K562 (cell line): Measurements from ENCODE around the gene PMM1. TPM values are rescaled to one million over a fixed set of nuclear protein-coding genes. Genes with fewer than 3 reads are reported as not detected.
A peak's percentile ranks its signal among the peaks of the same experiment; 100 is the strongest.

ENCODE experiments used
- CREM ChIP-seq: IDR thresholded peaks from 2 replicates; pipeline ENCODE4 v1.6.1; 2014; ENCODE audit warnings: antibody characterized with exemption, low read depth
- GATAD2B ChIP-seq: fragments of 450-650 bp; IDR thresholded peaks from 2 replicates; pipeline ENCODE4 v1.6.1; 2017; ENCODE audit warnings: mild to moderate bottlenecking, borderline replicate concordance
- LCOR ChIP-seq: sonication (generic); formaldehyde crosslinking; IDR thresholded peaks from 2 replicates; pipeline ENCODE4 v1.8.0; 2022; ENCODE audit warnings: mild to moderate bottlenecking, missing genetic modification reagents
- MAZ ChIP-seq, 2 experiments: fragments of 450-650 bp in 1 of 2; sonication (generic) in 1 of 2; formaldehyde crosslinking; IDR thresholded peaks in 1 of 2; conservative IDR thresholded peaks in 1 of 2; 2 replicates each; pipeline versions ENCODE4 v1.4.0 to v1.5.0; 2020; ENCODE audit warnings: mild to moderate bottlenecking in 1 of 2, missing genetic modification reagents in 1 of 2
- NBN ChIP-seq: fragments of 450-650 bp; IDR thresholded peaks from 2 replicates; pipeline ENCODE4 v1.6.1; 2016; ENCODE audit warnings: low read depth, mild to moderate bottlenecking
- SRSF3 ChIP-seq: fragments of 200-400 bp; formaldehyde crosslinking; IDR thresholded peaks from 2 replicates; pipeline ENCODE4 v1.6.1; 2016; ENCODE audit warnings: mild to moderate bottlenecking, low read length, moderate library complexity; ENCODE audit not compliant: insufficient read depth
- TEAD1 ChIP-seq, 2 experiments: fragments of 450-650 bp in 1 of 2; sonication (generic) in 1 of 2; formaldehyde crosslinking; IDR thresholded peaks; 2 replicates each; pipeline versions ENCODE4 v1.4.0 to v1.8.0; 2020 to 2022; ENCODE audit warnings: mild to moderate bottlenecking in 2 of 2, missing genetic modification reagents in 1 of 2
- ZNF316 ChIP-seq: fragments of 450-650 bp; IDR thresholded peaks from 2 replicates; pipeline ENCODE4 v1.6.1; 2016
- ZNF431 ChIP-seq: sonication (generic); formaldehyde crosslinking; IDR thresholded peaks from 2 replicates; pipeline ENCODE4 v1.8.0; 2022; ENCODE audit warnings: mild to moderate bottlenecking, missing genetic modification reagents
- ZNF780A ChIP-seq: fragments of 250-450 bp; sonication (Bioruptor Pico); IDR thresholded peaks from 2 replicates; pipeline ENCODE4 v1.5.0; 2021; ENCODE audit warnings: mild to moderate bottlenecking
- polyA plus RNA-seq, 8 experiments: library from polyadenylated mRNA; depleted of rRNA in 4 of 8; stranded (reverse) in 5 of 8; unstranded in 3 of 8; fragments of >200 nt; fragmentation: Nextera tagmentation in 2 of 8; fragmentation: Illumina TruSeq in 1 of 8; extraction: Ambion mirVana in 2 of 8; extraction: Trizol in 1 of 8; gene quantifications; 2 replicates each; pipeline versions ENCODE4 v1.2.1 to v1.2.3, GENCODE V29; 2011 to 2014; ENCODE audit warnings: inconsistent platforms in 1 of 8, missing spikeins in 1 of 8
- total RNA-seq, 7 experiments: library from RNA; depleted of rRNA in 6 of 7; stranded (reverse); fragments of >200 nt in 6 of 7; fragmentation: Illumina TruSeq in 2 of 7; extraction: Trizol in 2 of 7; gene quantifications; 2 replicates each; pipeline versions ENCODE4 v1.2.1 to v1.2.3, GENCODE V29; 2011 to 2021; ENCODE audit warnings: low replicate concordance in 1 of 7
- TF ChIP-seq, protein P1 (sequence below): conservative IDR thresholded peaks from 2 replicates; pipeline ENCODE4 v1.6.1; 2011; ENCODE audit warnings: low read depth, mild to moderate bottlenecking, low read length; ENCODE audit not compliant: control insufficient read depth
- TF ChIP-seq, protein P2 (sequence below): sonication (generic); formaldehyde crosslinking; IDR thresholded peaks from 2 replicates; pipeline ENCODE4 v1.8.0; 2023; ENCODE audit warnings: mild to moderate bottlenecking, missing genetic modification reagents
- TF ChIP-seq, protein P3 (sequence below), 2 experiments: fragments of 450-650 bp; formaldehyde crosslinking in 1 of 2; IDR thresholded peaks; 2 replicates each; pipeline versions ENCODE4 v1.4.0 to v1.6.1; 2014 to 2020; ENCODE audit warnings: mild to moderate bottlenecking in 2 of 2, borderline replicate concordance in 1 of 2, low read depth in 1 of 2

Gene PMM1
- total and polyA plus RNA-seq, 9 of the 15 experiments (the other 6 are each of a cell fraction or from before 2014, with no cell fraction given) = 10.2 to 31.7 (median 20.3) TPM

DNA sequence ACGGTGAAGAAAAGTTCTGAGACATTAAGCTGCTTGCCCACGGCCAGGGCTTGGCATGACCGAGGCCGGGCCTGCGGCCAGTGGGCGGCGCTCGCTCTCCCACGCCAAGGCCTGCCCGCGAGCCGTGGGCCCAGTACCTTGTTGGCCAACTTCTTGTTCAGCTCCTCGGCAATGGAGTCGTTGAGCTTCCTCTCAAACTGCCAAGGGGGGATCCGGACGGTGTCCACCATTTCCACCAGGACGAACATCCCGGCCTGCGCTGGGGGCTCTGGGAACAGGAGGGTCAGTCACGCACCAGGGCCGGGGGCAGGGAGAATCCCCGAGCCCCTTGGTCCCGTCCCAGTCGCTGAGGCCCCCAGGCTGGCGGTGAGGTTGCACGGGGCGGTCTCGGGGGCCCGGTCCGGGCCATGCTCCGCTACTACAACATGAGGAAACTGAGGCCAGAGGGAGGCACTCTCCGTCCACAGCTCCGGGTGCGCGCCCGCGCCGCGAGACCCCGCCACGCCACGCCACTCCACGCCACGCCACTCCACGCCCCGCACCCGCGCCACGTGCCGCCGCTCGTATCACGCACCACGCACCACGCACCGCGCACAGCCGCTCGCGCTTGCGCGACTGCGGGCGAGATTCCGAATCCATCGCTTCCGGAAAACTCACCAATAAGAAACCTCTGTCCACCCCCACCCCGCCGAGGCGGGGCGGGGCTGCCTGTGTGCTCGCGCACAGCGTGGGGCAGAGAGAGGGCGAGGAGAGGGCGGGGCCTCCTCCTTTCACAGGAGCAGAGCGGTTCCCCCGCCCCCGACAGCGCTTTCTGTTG is 45.6 kb downstream of the PMM1 start, which contains the start of gene POLR3H (continued):
- TF ChIP-seq MAZ (CRISPR knock-in tag; conservative IDR thresholded peaks at IDR 0.05 in 1 of 2, IDR thresholded peaks at IDR 0.05 in 1 of 2) (peak; percentile 86 to 98), LCOR (CRISPR knock-in tag) (peak; percentile 42; the same call in 1 of the 2 replicates), CREM (peak; percentile 39; the same call in 1 of the 2 replicates), TEAD1 (CRISPR knock-in tag; IDR thresholded peaks at IDR 0.05) (0 out of 4 replicates have a peak, but pooled peaks of 1 of the 2 experiments have one; percentile 20), GATAD2B (peak; percentile 85), ZNF780A (CRISPR knock-in tag) (no peak), NBN (no peak), ZNF431 (CRISPR knock-in tag) (0 out of 2 replicates have a peak, but pooled peaks have one; percentile 32), SRSF3 (peak; percentile 56; the same call in 1 of the 2 replicates), ZNF316 (no peak)
- TF ChIP-seq, protein P1, sequence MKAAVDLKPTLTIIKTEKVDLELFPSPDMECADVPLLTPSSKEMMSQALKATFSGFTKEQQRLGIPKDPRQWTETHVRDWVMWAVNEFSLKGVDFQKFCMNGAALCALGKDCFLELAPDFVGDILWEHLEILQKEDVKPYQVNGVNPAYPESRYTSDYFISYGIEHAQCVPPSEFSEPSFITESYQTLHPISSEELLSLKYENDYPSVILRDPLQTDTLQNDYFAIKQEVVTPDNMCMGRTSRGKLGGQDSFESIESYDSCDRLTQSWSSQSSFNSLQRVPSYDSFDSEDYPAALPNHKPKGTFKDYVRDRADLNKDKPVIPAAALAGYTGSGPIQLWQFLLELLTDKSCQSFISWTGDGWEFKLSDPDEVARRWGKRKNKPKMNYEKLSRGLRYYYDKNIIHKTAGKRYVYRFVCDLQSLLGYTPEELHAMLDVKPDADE = peak; percentile 51; the same call in 1 of the 2 replicates
- TF ChIP-seq, protein P2, sequence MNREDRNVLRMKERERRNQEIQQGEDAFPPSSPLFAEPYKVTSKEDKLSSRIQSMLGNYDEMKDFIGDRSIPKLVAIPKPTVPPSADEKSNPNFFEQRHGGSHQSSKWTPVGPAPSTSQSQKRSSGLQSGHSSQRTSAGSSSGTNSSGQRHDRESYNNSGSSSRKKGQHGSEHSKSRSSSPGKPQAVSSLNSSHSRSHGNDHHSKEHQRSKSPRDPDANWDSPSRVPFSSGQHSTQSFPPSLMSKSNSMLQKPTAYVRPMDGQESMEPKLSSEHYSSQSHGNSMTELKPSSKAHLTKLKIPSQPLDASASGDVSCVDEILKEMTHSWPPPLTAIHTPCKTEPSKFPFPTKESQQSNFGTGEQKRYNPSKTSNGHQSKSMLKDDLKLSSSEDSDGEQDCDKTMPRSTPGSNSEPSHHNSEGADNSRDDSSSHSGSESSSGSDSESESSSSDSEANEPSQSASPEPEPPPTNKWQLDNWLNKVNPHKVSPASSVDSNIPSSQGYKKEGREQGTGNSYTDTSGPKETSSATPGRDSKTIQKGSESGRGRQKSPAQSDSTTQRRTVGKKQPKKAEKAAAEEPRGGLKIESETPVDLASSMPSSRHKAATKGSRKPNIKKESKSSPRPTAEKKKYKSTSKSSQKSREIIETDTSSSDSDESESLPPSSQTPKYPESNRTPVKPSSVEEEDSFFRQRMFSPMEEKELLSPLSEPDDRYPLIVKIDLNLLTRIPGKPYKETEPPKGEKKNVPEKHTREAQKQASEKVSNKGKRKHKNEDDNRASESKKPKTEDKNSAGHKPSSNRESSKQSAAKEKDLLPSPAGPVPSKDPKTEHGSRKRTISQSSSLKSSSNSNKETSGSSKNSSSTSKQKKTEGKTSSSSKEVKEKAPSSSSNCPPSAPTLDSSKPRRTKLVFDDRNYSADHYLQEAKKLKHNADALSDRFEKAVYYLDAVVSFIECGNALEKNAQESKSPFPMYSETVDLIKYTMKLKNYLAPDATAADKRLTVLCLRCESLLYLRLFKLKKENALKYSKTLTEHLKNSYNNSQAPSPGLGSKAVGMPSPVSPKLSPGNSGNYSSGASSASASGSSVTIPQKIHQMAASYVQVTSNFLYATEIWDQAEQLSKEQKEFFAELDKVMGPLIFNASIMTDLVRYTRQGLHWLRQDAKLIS (CRISPR knock-in tag) = no peak
- TF ChIP-seq, protein P3, sequence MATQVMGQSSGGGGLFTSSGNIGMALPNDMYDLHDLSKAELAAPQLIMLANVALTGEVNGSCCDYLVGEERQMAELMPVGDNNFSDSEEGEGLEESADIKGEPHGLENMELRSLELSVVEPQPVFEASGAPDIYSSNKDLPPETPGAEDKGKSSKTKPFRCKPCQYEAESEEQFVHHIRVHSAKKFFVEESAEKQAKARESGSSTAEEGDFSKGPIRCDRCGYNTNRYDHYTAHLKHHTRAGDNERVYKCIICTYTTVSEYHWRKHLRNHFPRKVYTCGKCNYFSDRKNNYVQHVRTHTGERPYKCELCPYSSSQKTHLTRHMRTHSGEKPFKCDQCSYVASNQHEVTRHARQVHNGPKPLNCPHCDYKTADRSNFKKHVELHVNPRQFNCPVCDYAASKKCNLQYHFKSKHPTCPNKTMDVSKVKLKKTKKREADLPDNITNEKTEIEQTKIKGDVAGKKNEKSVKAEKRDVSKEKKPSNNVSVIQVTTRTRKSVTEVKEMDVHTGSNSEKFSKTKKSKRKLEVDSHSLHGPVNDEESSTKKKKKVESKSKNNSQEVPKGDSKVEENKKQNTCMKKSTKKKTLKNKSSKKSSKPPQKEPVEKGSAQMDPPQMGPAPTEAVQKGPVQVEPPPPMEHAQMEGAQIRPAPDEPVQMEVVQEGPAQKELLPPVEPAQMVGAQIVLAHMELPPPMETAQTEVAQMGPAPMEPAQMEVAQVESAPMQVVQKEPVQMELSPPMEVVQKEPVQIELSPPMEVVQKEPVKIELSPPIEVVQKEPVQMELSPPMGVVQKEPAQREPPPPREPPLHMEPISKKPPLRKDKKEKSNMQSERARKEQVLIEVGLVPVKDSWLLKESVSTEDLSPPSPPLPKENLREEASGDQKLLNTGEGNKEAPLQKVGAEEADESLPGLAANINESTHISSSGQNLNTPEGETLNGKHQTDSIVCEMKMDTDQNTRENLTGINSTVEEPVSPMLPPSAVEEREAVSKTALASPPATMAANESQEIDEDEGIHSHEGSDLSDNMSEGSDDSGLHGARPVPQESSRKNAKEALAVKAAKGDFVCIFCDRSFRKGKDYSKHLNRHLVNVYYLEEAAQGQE (IDR thresholded peaks at IDR 0.05; ENCODE audit: borderline replicate concordance) = peak; percentile 18; the same call in 1 of the 2 replicates
- TF ChIP-seq, protein P3 (CRISPR knock-in tag; IDR thresholded peaks at IDR 0.05; ENCODE audit: low read depth) = no peak
